GM10248 (cell line): ENCODE measurements around the gene NDN.

ENCODE experiments used
- CTCF ChIA-PET: fragments of 300-600 bp; sonication (Branson Sonifier 250); formaldehyde crosslinking; extraction: SDS; loops from one replicate; lab custom pipeline; 2021; ENCODE audit warnings: antibody characterized with exemption; lab: Yijun Ruan, JAX
- POLR2A ChIA-PET: fragments of 350-650 bp; sonication (Branson Sonifier 250); formaldehyde crosslinking; extraction: SDS; loops from one replicate; lab custom pipeline; 2020; ENCODE audit warnings: antibody characterized with exemption; lab: Yijun Ruan, JAX
- DNase-seq: peaks from one replicate; pipeline ENCODE4 v3.0.0; 2012; ENCODE audit errors: extremely low spot score
- CTCF ChIP-seq: IDR thresholded peaks from 2 replicates; pipeline ENCODE4 v1.5.1; 2012; ENCODE audit warnings: mild to moderate bottlenecking, low read depth; ENCODE audit errors: extremely low read depth, missing control alignments, control extremely low read depth

Gene NDN

GRCh38 chr15:23690450-23690852 lies 3.3 kb upstream of the NDN start:
- CTCF ChIA-PET, result no interaction called here

GRCh38 chr15:23690015-23690414 lies 2.9 kb upstream of the NDN start:
- ChIA-PET POLR2A (no interaction called here), CTCF (no interaction called here)
- TF ChIP-seq CTCF, result no peak
- no peak for DNase-seq

More at GRCh38 chr15:23690450-23690852, 3.3 kb upstream of the NDN start:
- DNase-seq, result no peak
- TF ChIP-seq CTCF, result no peak
- POLR2A ChIA-PET, result no interaction called here

- no peak for TF ChIP-seq CTCF
- CTCF ChIA-PET, result no interaction called here
Observed at GRCh38 chr15:23686466-23687142, 501 bp downstream of the NDN start.

GRCh38 chr15:23671481-23671880 lies 15.6 kb downstream of the NDN start:
- no peak for DNase-seq
- ChIA-PET CTCF (no interaction called here), POLR2A (no interaction called here)
- TF ChIP-seq CTCF, result no peak

More at GRCh38 chr15:23686466-23687142, 501 bp downstream of the NDN start:
- DNase-seq, result no peak
- POLR2A ChIA-PET, result no interaction called here

GRCh38 chr15:23670970-23671369 lies 16.1 kb downstream of the NDN start:
- no peak for TF ChIP-seq CTCF
- no peak for DNase-seq
- ChIA-PET CTCF (no interaction called here), POLR2A (no interaction called here)

GRCh38 chr15:23663232-23663631 lies 23.9 kb downstream of the NDN start:
- TF ChIP-seq CTCF, result no peak
- ChIA-PET CTCF (no interaction called here), POLR2A (no interaction called here)
- DNase-seq, result no peak
